Stimulated activated CD8-positive, alpha-beta memory T cell treated with anti-CD3 and anti-CD28 coated beads, Interleukin-7, amount 100 ng/mL, for 4 hours (primary cell): ENCODE measurements around the gene EPB41L2.
"Not testable (repeated sequence)": the region's sequence is repeated elsewhere in the genome, so short reads cannot be mapped to it uniquely, and the experiment has no call there.

Source experiments
- DNase-seq, 2 donors: peaks; one replicate each; pipeline ENCODE4 v3.0.0-alpha.2; 2020; ENCODE audit warnings: low read depth in 2 of 2

The EPB41L2 gene

DNA sequence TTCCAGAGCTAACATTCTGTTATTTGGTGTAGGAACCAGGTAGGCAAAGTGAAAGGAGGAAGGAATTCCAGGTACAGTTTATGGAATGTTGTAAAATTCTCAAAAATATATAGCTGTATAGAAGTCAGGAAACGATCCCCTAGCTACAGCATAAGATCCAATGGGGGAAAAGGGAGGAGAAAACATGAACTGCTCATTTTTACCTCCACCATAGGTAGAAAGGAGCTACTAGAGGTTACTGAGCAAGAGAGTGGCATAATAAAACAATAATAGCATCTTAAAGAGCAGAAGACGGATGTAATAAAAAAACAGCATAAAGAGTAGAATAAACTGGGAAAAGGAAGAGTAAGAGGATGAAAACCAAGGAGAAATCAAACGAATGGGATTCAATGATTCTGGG, 26.9 kb downstream of the EPB41L2 start:
- DNase-seq, result no peak

DNA sequence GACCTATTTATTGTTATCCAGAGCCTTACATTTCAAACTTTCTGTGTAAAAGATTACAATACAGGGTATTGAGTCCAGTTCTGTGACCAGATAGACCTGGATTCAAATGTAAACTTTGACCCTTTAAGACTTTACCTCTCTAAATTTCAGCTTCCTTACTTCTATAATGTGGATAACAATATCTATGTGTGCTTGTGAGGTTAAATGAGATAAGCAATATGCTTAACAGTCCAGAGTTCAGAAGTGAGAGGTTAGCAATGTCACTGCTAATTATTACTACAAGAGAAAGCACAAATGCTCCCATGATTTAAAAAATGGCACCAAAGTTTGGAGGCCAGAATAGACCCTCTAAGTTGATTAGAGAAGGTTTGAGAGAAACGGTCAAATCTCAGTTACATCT, 27.5 kb downstream of the EPB41L2 start:
- DNase-seq, result no peak

DNA sequence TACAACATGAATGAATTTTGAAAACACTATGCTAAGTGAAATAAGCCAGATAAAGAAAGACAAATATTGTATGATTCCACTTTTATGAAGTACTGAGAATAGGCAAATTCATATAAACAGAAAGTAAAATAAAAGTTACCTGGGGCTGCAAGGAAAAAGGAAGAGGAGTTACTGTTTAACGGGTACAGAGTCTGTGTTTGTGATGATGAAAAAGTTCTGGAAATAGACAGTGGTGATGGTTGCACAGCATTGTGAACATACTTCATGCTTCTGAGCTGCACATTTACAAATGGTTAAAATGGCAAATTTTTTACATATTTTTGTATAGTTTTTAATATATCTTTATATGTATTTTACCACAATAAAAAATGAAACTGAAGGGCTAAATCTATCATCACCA, 29.4 kb downstream of the EPB41L2 start:
- DNase-seq, result no peak

DNA sequence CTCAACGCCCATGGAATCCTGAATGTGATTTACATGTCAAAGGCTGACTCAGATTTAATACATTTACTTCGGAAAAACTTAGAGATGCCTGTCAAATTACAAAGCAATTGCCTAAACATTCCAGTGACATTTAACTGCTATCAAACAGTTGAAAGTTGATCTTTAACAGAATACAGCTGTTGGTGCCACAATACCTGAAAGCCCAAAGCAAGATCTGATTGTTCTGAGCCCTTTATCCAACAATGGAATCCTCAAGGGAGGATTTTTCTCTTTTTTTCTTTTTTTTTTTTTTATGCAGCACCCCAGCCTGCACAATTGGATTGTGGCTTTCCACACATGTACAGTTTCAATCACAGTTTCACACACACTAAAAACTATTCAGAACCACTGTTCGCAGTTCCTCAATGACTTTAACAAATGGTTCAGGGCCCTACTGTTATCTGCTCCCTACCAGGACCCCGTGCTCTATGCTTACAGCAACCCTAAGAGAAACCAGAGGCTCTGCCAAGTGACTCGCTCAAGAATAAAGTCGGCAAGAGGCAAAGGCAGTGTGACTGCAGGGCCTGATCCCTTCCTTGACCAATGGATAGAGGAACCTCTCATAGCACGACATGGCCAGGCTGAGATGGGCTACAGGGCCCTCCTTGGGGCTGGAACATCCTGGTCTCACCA, 33.3 kb downstream of the EPB41L2 start:
- DNase-seq, result no peak

DNA sequence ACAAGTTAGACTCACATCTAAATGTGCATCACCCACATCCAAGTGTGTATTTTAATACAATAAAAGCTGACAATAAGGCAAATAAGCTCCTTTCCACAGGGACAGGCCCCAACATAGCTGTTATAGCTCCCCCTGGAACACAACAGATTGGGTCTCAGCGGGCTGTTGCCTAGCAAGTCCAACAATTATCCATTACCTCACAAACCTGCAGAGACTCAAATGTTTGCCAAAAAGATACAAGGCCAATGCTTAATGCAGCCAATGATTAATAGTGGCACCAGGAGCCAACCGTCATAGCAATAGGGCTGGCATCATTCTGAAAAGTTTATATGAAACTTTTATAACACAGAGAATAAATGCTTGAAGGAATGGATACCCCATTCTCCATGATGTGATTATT, 35.7 kb downstream of the EPB41L2 start:
- no peak for DNase-seq

DNA sequence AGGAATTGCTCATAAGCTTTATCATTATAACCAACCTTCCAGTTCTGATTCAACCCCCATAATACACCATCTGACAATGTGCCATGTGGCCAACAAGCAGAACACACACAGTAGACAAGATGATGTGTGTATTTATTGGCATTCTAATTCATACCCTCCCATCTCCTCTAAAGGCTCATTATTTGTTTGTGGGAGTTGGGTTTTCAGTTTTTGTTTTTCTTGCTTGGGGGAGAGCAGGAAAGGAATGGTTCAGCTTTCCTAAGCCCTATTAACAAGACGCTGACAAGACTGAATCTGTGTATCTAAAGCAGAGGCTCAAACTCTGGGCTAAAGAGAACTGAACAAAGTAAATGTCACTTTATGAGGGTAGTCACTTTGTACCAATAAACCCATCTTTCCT, 36.8 kb downstream of the EPB41L2 start:
- no peak for DNase-seq

DNA sequence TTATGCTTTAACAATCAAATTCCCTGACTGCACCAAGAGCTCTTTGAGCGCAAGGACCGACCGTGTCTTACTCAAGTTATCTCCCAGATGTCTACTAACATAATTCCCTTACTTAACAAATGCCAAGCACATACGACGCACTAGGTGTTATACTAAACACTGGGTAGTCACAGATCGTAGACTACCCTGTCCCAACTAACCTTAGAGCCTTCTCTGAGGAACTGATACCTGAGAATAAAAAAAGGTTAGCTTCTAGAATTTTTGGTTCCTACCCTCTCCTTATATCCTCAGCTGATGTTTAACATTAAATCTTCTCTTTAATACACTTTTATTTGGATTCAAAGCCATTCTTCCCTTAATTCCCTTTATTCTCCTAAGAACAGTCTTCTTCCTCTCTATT, 38.5 kb downstream of the EPB41L2 start:
- DNase-seq, result no peak

DNA sequence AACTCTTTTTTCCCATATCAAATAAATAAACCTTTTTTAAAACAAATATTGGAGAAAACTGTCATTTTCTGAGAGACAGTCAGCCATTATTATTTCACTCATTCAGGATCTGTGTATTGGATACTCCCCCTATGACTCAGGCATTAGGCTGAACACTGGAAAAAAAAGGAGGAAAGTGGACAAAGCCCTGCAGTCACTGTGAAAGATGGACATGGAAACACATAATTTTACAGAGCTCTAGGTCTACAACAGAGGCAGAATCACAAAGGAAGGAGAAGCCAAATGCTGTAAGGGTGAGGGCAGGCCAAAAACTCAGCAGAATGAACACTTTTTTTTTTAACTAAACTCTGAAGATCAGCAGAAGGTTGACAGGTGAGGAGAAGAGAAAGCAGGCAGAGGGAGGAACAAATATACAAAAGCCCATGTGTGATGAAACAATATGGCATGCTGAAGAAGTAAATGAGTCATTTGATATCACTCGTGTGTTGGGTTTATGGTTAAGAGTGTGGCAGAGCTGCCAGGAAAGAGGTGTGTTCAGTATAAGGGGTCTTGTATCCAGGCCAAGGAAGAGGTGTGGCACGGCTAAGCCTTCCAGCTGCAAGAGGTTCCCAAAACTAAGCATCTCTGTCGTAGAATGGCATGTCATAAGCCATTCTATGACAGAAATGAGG, 39.1 kb downstream of the EPB41L2 start:
- DNase-seq, result no peak

DNA sequence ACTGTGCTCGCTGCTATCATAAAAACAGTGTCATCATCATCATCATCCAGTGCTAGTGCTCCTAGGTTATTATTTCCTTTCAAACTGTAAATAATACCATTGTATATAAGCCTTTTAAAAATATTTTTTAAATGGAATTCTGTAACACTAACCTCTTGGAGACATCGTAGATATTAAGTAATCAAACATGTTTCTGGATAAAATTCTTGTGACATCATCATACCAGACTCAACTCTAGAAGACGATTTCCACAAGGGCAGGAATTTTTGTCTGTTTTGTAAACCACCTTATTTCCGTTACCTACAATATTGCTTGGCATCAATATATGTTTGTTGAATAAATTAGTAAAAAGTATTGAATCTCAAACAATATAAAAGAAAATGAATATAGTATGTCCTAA, 40.4 kb downstream of the EPB41L2 start:
- no peak for DNase-seq

DNA sequence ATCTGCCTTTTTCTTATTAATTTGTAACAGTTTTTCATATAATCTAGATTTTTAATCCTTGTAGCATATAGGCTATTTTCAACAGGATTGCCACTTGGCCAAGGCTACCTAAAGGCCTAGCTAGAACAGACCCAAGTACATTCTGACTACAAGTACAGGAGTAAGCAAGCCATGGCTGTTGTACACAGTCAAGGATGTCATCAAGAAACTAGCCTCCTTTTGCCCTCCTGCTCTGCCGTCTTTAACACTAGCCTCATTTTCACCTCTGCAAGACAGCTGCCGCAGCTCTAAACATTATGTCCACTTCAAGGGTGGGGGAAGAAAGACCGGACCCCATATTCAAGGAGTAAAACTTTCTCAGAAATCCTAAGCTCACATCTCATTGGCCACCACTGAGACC, 45.1 kb downstream of the EPB41L2 start:
- no peak for DNase-seq

DNA sequence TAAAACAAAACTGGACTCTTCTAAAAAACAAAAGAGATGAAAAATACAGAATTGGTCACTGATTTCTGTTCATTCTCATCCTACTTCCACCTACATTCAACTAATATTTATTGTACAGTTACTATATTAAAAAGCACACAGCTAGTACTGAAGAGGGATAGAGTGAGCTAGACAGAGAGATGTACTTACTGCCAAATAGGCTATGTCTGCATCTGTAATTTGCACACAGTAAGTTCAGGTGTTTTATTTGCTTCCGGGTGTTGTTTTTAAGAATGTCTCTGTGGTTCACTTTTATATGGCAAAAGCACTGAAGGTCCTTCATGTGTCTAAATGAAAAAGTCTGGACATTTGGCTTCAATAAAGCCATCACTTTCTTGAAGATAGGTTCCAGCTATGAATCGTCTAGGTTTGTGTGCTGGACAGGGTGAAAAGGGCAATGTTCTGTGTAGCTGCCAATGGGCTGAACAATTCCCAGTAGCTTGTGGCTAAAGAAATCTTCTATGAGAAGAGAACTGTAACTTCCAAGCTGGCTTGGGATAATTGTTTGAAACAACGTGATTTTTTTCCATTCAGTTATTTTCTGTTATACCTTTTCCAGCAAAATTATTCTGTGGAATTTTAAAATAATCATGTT, 47.3 kb downstream of the EPB41L2 start:
- no peak for DNase-seq

DNA sequence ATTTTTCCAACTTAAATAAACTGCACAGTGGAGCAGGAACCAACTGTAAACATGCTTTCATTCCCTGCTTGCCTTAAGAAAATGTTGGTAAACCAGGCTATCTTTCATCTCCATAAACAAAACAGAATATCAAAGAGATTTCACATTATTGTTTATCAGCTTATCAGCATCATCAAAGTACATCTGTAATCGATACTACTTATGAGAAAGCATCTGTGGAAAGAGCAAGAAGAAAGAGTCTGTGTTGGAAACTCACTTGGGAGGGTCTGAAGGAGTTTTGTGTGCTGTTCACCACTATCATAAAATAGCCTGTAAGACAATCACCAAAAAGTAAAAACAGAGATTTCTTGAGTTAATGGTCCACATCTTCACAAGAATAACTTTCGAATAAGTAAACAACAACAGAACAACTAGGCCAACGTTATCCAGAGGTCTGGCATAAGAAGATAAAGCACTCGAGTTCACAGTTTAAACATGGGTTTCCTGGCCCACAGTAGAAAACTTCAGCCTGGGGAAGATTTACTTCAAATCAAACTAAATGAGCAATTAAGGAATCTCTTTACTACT, 47.9 kb downstream of the EPB41L2 start:
- no peak for DNase-seq

DNA sequence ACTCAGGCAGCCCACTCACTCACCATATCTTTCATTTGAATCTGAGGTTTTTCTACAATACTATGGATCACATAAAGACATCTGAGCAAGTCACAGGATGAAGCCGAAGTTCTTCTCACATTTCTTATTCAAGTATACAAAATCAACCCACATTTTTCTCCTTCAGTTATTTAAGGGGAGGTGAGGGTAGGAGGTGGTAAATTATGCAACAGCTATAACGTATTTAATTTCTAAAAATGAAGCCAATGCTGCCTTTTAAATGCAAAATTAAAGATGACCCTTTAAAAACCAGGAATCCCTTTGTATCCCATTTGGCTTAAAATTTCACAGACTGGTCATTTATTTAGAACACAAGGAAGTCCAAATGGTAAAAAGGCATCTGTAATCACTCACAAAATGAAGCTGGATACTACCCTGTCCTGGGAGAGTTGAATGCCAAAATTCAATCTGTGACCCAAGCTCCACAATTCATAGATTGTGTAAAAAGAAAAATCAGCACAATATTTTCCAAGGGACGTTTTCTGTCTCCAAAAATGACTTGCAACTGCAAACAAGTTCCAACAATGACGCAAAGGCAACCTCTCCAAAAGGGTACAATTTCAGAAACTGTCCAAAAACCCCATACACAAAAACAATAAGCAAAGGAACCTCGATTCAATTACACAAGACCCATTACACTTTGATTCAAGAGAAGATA, 48.8 kb downstream of the EPB41L2 start:
- no peak for DNase-seq

DNA sequence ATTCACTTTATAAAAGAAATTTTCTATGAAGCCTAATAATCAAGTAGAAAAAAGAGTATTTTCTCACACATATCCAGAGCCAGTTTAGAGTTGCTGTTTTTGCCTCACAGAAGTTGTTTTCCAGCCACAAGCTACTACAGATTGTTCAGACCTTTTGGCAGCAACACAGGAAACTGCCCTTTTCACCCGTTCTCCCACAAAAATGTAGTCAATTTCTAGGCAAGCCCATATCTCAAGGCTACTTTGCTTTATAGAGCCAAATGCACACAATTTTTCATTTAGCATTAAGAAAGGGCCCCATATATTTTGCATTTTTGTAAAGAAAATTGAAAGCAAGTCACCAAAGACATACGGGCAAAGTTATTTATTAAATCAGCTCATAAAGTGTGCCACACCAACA, 49.5 kb downstream of the EPB41L2 start:
- DNase-seq, result no peak

DNA sequence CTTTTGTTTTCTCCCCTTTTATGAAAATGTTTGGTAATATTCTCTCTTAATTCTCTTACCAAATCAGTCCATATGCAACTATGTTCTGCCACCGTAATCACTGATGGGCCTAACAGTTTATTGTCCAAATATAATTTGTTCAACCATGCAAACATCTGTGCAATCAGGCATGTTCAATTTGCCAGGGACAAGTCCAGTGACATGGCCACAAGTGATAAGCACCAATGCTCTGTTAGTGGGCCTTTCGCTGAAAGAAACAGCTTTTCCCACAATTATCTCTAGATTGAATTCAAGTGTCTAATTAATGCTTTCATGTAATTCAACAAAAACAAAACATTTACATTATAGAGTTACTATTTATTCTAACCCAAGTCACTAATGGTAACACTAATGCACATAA, 53.3 kb downstream of the EPB41L2 start:
- DNase-seq, result no peak

DNA sequence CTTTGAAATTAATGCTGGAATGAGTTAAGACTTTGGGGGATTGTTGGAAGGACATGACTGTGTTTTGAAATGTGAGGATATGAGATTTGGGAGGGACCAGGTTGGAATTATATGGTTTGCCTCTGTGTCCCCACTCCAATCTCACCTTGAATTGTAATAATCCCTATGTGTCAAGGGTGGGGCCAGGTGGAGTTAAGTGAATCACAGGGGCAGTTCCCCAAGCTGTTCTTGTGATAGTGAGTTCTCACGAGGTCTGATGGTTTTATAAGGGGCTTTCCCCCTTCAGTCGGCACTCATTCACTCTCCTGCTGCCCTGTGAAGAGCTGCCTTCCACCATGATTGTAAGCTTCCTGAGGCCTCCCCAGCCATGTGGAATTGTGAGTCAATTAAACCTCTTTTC, 54.1 kb downstream of the EPB41L2 start:
- not testable (repeated sequence) for DNase-seq

DNA sequence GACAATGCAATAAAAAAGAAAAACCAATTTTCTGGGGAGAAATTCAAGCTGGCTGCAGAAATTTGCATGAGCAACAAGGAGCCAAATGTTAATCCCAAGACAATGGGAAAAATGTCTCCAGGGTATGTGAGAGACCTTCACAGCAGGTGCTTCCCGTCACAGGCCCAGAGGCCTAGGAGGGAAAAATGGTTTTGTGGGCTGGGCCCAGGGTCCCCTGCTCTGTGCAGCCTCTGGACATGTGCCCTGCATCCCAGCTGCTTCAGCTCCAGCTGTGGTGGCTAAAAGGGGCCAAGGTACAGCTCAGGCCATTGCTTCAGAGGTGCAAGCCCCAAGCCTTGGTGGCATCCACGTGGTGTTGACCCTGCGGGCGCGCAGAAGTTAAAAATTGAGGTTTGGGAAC, 55.1 kb downstream of the EPB41L2 start:
- DNase-seq, result not testable (repeated sequence)

DNA sequence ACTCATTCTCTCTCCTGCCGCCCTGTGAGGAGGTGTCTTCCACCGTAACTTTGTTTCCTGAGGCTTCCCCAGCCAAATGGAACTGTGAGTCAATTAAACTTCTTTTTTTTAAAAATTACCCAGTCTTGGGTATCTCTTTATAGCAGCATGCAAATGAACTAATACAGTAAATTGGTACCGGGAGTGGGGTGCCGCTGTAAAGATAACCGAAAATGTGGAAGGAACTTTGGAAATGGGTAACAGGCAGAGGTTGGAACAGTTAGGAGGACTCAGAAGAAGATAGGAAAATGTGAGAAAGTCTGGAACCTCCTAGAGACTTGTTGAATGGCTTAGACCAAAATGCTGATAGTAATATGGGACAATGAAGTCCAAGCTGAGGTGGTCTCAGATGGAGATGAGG, 55.8 kb downstream of the EPB41L2 start:
- DNase-seq, result no peak

DNA sequence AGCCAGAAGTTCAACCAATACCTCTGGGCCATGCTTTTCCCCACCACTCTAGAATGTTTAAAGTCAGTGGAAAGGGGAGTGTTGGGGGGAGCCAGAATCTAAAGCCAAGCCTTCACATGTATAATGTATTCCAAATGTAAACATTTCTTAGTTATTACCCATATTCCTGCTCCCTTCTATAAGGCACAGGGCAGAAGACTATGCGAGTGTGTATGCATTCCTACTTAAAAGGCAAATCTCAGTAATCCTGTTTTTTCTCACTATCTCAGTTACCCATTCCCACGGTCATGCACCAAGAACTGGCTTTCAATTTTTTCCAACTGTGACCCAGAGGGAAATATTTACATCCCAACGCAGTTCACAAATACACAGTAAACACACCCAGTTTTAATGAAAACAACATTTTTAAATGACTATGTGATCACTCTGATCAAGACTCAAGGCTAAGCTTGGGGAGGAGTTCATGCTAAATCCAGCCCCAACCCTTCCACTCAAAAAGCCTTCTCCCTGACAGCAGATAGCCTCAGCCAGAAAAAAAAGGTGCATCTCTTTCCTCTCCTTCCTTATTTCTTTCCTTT, 57.5 kb downstream of the EPB41L2 start:
- no peak for DNase-seq

DNA sequence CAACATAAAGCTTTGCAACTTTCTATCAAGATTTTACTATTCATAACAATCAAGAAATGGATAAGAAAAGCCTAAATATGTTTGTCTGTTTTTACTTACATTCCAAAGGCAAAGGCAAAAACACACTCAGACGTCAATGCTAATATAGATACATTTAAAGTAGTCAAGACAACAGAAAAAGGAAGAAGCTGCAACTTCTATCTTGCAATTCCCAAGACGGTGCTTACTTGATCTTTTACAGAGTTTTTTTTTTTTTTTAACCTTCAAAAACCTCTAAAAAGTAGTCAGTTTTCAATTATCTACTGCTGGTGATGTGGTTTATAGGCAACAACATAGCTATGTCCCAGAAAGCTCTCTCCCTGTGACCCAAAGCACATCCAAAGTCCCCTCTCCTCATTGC, 58.1 kb downstream of the EPB41L2 start:
- no peak for DNase-seq

DNA sequence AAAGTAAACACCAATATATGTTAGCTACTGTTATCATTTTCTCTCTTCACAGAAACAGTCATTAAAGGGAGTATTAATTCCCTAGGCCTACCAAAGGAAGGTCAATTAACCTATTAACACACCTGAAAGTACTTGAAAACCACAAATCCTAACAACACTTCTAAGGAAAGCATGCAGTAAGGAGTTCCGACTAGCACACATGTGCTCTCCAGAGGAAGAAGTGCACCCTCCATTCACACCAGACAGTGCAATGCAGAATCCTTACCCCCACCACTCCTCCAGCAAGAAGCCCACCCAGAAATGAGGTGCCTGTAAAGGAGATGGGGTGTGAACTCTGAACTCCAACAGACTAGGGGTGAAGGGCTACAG, 58.7 kb downstream of the EPB41L2 start:
- DNase-seq, result no peak
